Measurements from ENCODE around the gene TARS2.

TARS2 gene

GRCh38 chr1:150486966-150487762 is at the start of gene TARS2:
Gene TARS2, plus strand, starts transcription at chr1:150487419. Its CDS starts 32 bp downstream, at chr1:150487451.
- DNase-seq: peak; percentile 93

- DNase-seq: no peak
Observed at GRCh38 chr1:150441121-150441520, 46.1 kb upstream of the TARS2 start.

GRCh38 chr1:150444232-150444631 is 43.0 kb upstream of the TARS2 start:
- DNase-seq: no peak

- no peak for DNase-seq
Observed at GRCh38 chr1:150456146-150456647, 31.0 kb upstream of the TARS2 start.

- DNase-seq: peak; percentile 75
Observed at GRCh38 chr1:150464422-150464826, 22.8 kb upstream of the TARS2 start.

- DNase-seq: no peak
Observed at GRCh38 chr1:150466964-150467363, 20.3 kb upstream of the TARS2 start.

- no peak for DNase-seq
Observed at GRCh38 chr1:150469291-150469690, 17.9 kb upstream of the TARS2 start.

GRCh38 chr1:150472601-150473200 is 14.5 kb upstream of the TARS2 start:
- no peak for DNase-seq

- no peak for DNase-seq
Observed at GRCh38 chr1:150473659-150474058, 13.6 kb upstream of the TARS2 start.

- no peak for DNase-seq
Observed at GRCh38 chr1:150474869-150475268, 12.3 kb upstream of the TARS2 start.

- no peak for DNase-seq
Observed at GRCh38 chr1:150476754-150477153, 10.5 kb upstream of the TARS2 start.

- no peak for DNase-seq
Observed at GRCh38 chr1:150477320-150477719, 9.9 kb upstream of the TARS2 start.

GRCh38 chr1:150477733-150478132 is 9.5 kb upstream of the TARS2 start:
- no peak for DNase-seq

- no peak for DNase-seq
Observed at GRCh38 chr1:150479370-150479769, 7.8 kb upstream of the TARS2 start.

GRCh38 chr1:150479927-150480352 is 7.3 kb upstream of the TARS2 start:
- no peak for DNase-seq

GRCh38 chr1:150484431-150484830 is 2.8 kb upstream of the TARS2 start:
- DNase-seq: no peak

- no peak for DNase-seq
Observed at GRCh38 chr1:150484861-150485260, 2.4 kb upstream of the TARS2 start.

- peak; percentile 4 for DNase-seq
Observed at GRCh38 chr1:150487763-150488115, 520 bp downstream of the TARS2 start.

- no peak for DNase-seq
Observed at GRCh38 chr1:150493175-150493574, 6.0 kb downstream of the TARS2 start.

GRCh38 chr1:150498342-150498741 is 11.1 kb downstream of the TARS2 start:
- DNase-seq: no peak

GRCh38 chr1:150505431-150505830 is 18.2 kb downstream of the TARS2 start:
- no peak for DNase-seq

- peak; percentile 12 for DNase-seq
Observed at GRCh38 chr1:150507912-150508864, 21.0 kb downstream of the TARS2 start, which contains the start of gene ECM1. Gene ECM1, plus strand, starts transcription at chr1:150508109. Its CDS starts 101 bp downstream, at chr1:150508210.

GRCh38 chr1:150508982-150509381 is 21.8 kb downstream of the TARS2 start:
- no peak for DNase-seq

Data from CD4-positive, alpha-beta T cell treated with Interleukin-6 for 4 hours (primary cell).